CD4-positive, alpha-beta memory T cell (primary cell): ENCODE results near the gene CCNY. TPM values are rescaled to one million over a fixed set of nuclear protein-coding genes. Genes with fewer than 3 reads are reported as not detected.

Experiments used
- CTCF ChIA-PET: fragments of 350-600 bp; sonication (Branson Sonifier 250); formaldehyde crosslinking; loops from one replicate; lab custom pipeline; 2021; ENCODE audit warnings: inconsistent platforms; ENCODE audit not compliant: partially characterized antibody; lab: Charles Lee
- POLR2A ChIA-PET: fragments of 350-600 bp; sonication (Branson Sonifier 250); formaldehyde crosslinking; loops from one replicate; lab custom pipeline; 2021; ENCODE audit not compliant: partially characterized antibody; lab: Charles Lee
- DNase-seq, 5 donors: peaks; one replicate each; pipeline versions ENCODE4 v3.0.0 to v3.0.0-alpha.2; 2020 to 2022; ENCODE audit warnings: mixed read lengths in 1 of 5
- H3K27ac ChIP-seq: one replicate; pipeline ENCODE4 v1.7.0; 2013; ENCODE audit warnings: low read depth, low read length
- H3K27me3 ChIP-seq: 2 replicates; pipeline ENCODE4 v1.7.0; 2013; ENCODE audit warnings: mild to moderate bottlenecking, low read length, moderate library complexity; ENCODE audit not compliant: insufficient read depth
- H3K36me3 ChIP-seq: 2 replicates; pipeline ENCODE4 v1.7.0; 2013; ENCODE audit warnings: mild to moderate bottlenecking, low read length, moderate library complexity; ENCODE audit not compliant: insufficient read depth
- H3K4me1 ChIP-seq: 2 replicates; pipeline ENCODE4 v1.7.0; 2013; ENCODE audit warnings: mild to moderate bottlenecking, low read length, moderate library complexity; ENCODE audit not compliant: insufficient read depth
- H3K4me3 ChIP-seq, 2 donors: one replicate each; pipeline ENCODE4 v1.7.0; 2013; ENCODE audit warnings: low read length in 2 of 2, mild to moderate bottlenecking in 1 of 2
- H3K9me3 ChIP-seq, 2 donors: one replicate each; pipeline ENCODE4 v1.7.0; 2013; ENCODE audit warnings: low read length in 2 of 2, control low read depth in 1 of 2; ENCODE audit not compliant: control insufficient read depth in 1 of 2
- H3K27ac Mint-ChIP-seq, 7 donors: one replicate each; pipeline ENCODE4 v1.8.0; 2020 to 2021; ENCODE audit warnings: mixed read lengths in 7 of 7, mild to moderate bottlenecking in 6 of 7, inconsistent platforms in 3 of 7, moderate library complexity in 3 of 7
- H3K27me3 Mint-ChIP-seq, 2 donors: one replicate each; pipeline ENCODE4 v1.8.0; 2020 to 2021; ENCODE audit warnings: mixed read lengths in 2 of 2
- H3K36me3 Mint-ChIP-seq, 2 donors: one replicate each; pipeline ENCODE4 v1.8.0; 2020 to 2021; ENCODE audit warnings: mixed read lengths in 2 of 2, inconsistent platforms in 1 of 2, mild to moderate bottlenecking in 1 of 2
- H3K4me1 Mint-ChIP-seq, 4 donors: one replicate each; pipeline ENCODE4 v1.8.0; 2020 to 2021; ENCODE audit warnings: mixed read lengths in 4 of 4, mild to moderate bottlenecking in 1 of 4
- H3K4me3 Mint-ChIP-seq, 8 donors: one replicate each; pipeline ENCODE4 v1.8.0; 2020 to 2021; ENCODE audit warnings: mixed read lengths in 8 of 8, mild to moderate bottlenecking in 7 of 8, moderate library complexity in 6 of 8, inconsistent platforms in 3 of 8
- H3K9me3 Mint-ChIP-seq, 8 donors: one replicate each; pipeline ENCODE4 v1.8.0; 2020 to 2021; ENCODE audit warnings: mixed read lengths in 8 of 8, mild to moderate bottlenecking in 5 of 8, inconsistent platforms in 3 of 8, moderate library complexity in 1 of 8
- intact Hi-C: fragments of 100-400 bp; cut with micrococcal nuclease; formaldehyde crosslinking; loops from one replicate; pipeline ENCODE4 v1.15.1; 2023
- polyA plus RNA-seq, 2 donors: library from polyadenylated mRNA; unstranded; fragments of 300-500 nt; fragmentation: Illumina TruSeq; gene quantifications; one replicate each; pipeline ENCODE4 v1.2.3, GENCODE V29; 2021
- total RNA-seq, 2 experiments: library from RNA; stranded (reverse); gene quantifications; one replicate each; pipeline ENCODE4 v1.2.3, GENCODE V29; 2021

Gene CCNY
- total and polyA plus RNA-seq, 4 experiments from 2014 or later, result 5.6 to 66.7 (median 41.5) TPM

- no peak for DNase-seq
- ChIA-PET POLR2A (interaction anchor here (2.0 kb wide), 1 partner anchor 11 kb away, joined by 8 read pairs; no protein-coding TSS in a partner anchor), CTCF (interaction anchor here (1.2 to 1.8 kb wide), 5 partner anchors 10 to 130 kb away, joined by 3 to 5 read pairs (median 3); no protein-coding TSS in a partner anchor)
- Histone ChIP-seq H3K4me3 (no peak overlapping the region), H3K27me3 (no peaks in the 10 kb centered on the region), H3K4me1 (peaks cover 96% of the 10 kb centered on the region), H3K9me3 (no peaks in the 10 kb centered on the region), H3K27ac (no peak overlapping the region), H3K36me3 (no peaks in the 10 kb centered on the region)
- intact Hi-C loops, result no loop called here
- peak overlapping the region; percentile 17 to 93 (median 77) for H3K27ac Mint-ChIP-seq
- H3K36me3 Mint-ChIP-seq, result peaks cover 0 to 7% of the 10 kb centered on the region in 2 donors
- H3K4me3 Mint-ChIP-seq, result peak overlapping the region in 7 of 8 donors; percentile 55 to 84 (median 74)
- no peaks in the 10 kb centered on the region for H3K27me3 Mint-ChIP-seq
- H3K9me3 Mint-ChIP-seq, result no peaks in the 10 kb centered on the region
- peaks cover 33 to 79% (median 45%) of the 10 kb centered on the region in 4 donors for H3K4me1 Mint-ChIP-seq
These were observed 122.5 kb downstream of the CCNY start for GRCh38 chr10:35458500-35459448.

DNA sequence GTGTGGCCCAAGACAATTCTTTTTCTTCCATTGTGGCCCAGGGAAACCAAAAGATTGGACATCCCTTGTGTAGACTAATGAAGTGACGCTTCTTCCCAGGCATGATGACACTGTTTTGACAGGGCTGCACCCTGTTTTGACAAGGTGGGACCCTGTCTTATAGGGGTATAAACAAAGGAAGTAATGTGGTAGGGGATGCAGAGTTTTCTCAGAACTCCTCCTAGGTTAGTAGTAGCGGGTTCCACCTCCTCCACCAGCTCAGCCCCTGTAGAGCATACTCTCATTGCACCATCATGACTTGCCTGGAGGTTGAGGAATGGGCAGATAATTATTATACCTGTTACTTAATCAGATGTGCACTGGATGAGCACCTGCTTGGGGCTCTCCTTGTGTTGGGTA is 123.1 kb downstream of the CCNY start:
- Mint-ChIP-seq H3K9me3 (no peaks in the 10 kb centered on the region), H3K4me1 (peaks cover 27 to 76% (median 40%) of the 10 kb centered on the region in 4 donors), H3K36me3 (peaks cover 0 to 7% of the 10 kb centered on the region in 2 donors), H3K4me3 (peak overlapping the region in 7 of 8 donors; percentile 55 to 84 (median 74)), H3K27me3 (no peaks in the 10 kb centered on the region), H3K27ac (peak overlapping the region; percentile 3 to 93 (median 73))
- peaks cover 96% of the 10 kb centered on the region for H3K4me1 ChIP-seq
- H3K27ac ChIP-seq, result no peak overlapping the region
- CTCF ChIA-PET, result interaction anchor here (1.2 to 1.8 kb wide), 4 partner anchors 42 to 131 kb away, joined by 3 to 5 read pairs (median 3); no protein-coding TSS in a partner anchor
- intact Hi-C loops, result no loop called here
- no peak overlapping the region for H3K4me3 ChIP-seq
- H3K9me3 ChIP-seq, result no peaks in the 10 kb centered on the region
- no peaks in the 10 kb centered on the region for H3K36me3 ChIP-seq
- no peaks in the 10 kb centered on the region for H3K27me3 ChIP-seq
- POLR2A ChIA-PET, result interaction anchor here (2.0 kb wide), 1 partner anchor 11 kb away, joined by 8 read pairs; no protein-coding TSS in a partner anchor
- no peak for DNase-seq

DNA sequence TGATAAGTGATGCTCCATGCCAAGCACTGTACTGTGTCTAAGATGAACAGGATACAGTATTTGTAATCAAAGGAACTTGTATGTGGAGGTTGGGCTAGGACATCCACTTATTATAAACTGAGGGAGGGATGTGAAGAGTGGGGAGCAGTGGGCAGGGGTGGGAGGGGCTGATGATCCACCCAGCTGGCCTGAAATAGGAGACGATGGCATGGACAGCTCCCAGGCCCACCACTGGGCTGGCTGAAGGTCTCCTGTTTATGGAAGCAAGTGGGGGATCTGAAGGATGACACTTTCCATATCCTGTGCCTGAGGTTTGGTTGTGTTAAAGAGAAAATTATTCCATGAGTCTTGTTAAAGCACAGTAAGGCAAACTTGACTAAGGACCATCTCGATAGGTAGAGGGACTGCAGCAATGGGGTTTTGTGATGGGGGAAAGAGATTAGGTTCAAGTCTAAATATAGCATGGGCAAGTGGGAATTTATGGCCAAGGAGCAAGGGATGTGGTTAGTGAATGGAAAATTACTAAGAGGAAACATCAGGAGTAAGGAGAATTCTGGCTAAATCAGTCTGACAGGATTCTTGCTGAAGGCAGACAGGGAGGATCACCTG is 124.6 kb downstream of the CCNY start:
- no peak for DNase-seq
- H3K9me3 ChIP-seq, result no peaks in the 10 kb centered on the region
- no peak overlapping the region for H3K4me3 ChIP-seq
- Mint-ChIP-seq H3K27ac (peak overlapping the region in 5 of 7 donors; percentile 20 to 81 (median 72)), H3K4me1 (peaks cover 13 to 65% (median 30%) of the 10 kb centered on the region in 4 donors), H3K4me3 (peak overlapping the region in 5 of 8 donors; percentile 1 to 59 (median 7)), H3K9me3 (no peaks in the 10 kb centered on the region), H3K27me3 (no peaks in the 10 kb centered on the region), H3K36me3 (peaks cover 0 to 7% of the 10 kb centered on the region in 2 donors)
- POLR2A ChIA-PET, result no interaction called here
- H3K27me3 ChIP-seq, result no peaks in the 10 kb centered on the region
- no peak overlapping the region for H3K27ac ChIP-seq
- intact Hi-C loops, result no loop called here
- CTCF ChIA-PET, result no interaction called here
- peaks cover 93% of the 10 kb centered on the region for H3K4me1 ChIP-seq
- H3K36me3 ChIP-seq, result no peaks in the 10 kb centered on the region

DNA sequence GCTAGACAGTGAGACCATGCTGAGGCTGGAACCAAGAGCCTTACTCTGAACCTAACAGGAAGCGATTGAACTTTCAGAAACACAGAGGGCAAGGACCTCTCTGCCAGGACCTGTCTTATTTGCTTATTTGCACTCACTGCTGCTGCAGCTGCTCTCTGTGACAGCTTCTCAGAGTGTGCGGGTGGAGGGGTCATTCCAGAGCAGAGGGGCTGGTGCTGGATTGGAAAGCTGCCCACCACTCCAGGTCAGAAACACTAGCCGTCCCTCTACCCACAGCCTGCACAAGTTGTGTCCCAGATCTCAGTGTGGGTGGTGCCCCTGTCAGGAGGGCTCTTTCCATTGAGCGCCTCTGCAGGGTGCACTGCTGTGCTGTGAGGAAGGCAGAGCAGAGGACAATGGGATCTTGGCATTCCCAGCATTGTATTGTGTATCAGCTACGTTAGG is 126.2 kb downstream of the CCNY start:
- CTCF ChIA-PET, result interaction anchor here (0.9 to 1.4 kb wide), 2 partner anchors 15 to 267 kb away, joined by 3 to 4 read pairs; no protein-coding TSS in a partner anchor

DNA sequence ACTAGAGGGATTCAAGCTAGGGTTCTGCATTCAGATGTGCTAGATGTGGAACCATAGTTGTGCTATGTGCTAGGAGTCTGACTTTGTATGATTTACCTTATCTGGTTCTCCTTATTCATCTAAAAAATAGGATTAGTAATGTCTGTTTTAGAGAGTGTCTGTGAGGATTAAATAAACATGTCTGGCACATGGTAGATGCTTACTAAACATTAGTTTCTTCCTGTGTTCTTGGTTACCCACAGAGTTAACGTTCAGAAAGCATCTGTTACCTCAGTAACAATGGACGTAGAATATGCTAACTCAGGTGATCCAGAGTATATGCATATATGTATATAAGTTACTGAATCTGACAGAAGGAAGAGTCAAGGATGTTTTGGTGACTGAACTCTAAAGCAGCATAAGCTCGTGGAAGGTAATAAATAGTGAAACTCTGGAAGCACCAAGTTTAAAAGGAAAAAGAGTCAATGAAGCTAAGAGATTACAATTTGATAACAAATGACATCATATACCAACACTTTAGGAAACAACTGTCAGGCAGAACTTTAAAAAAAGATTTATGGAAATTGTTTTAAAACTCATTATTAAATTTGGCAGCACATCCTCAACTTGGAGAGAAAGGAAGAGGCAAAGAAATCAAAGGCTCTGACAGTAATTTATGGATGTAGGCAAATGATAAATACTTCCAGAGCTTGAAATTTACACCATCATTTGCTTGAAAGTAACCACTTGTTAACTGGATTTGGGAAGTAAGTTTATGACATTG is 127.0 kb downstream of the CCNY start:
- Histone ChIP-seq H3K36me3 (no peaks in the 10 kb centered on the region), H3K27me3 (no peaks in the 10 kb centered on the region), H3K4me1 (peaks cover 89% of the 10 kb centered on the region), H3K27ac (no peak overlapping the region), H3K4me3 (no peak overlapping the region), H3K9me3 (no peaks in the 10 kb centered on the region)
- Mint-ChIP-seq H3K9me3 (no peaks in the 10 kb centered on the region), H3K4me1 (peaks cover 11 to 57% (median 28%) of the 10 kb centered on the region in 4 donors), H3K27me3 (no peaks in the 10 kb centered on the region), H3K36me3 (no peaks in the 10 kb centered on the region), H3K27ac (peak overlapping the region in 4 of 7 donors; percentile 32 to 84 (median 56)), H3K4me3 (peak overlapping the region in 6 of 8 donors; percentile 9 to 67 (median 40))
- POLR2A ChIA-PET, result interaction anchor here (1.0 kb wide), 1 partner anchor 21 kb away, joined by 4 read pairs; no protein-coding TSS in a partner anchor
- CTCF ChIA-PET, result interaction anchor here (1.4 kb wide), 1 partner anchor 268 kb away, joined by 4 read pairs; no protein-coding TSS in a partner anchor
- peak in 1 of 5 donors; percentile 13 for DNase-seq
- intact Hi-C loops, result no loop called here

More for the DNA sequence above, 126.2 kb downstream of the CCNY start:
- H3K4me1 ChIP-seq, result peaks cover 91% of the 10 kb centered on the region
- H3K27ac Mint-ChIP-seq, result peak overlapping the region in 3 of 7 donors; percentile 48 to 84 (median 60)
- no peaks in the 10 kb centered on the region for H3K9me3 Mint-ChIP-seq
- peaks cover 4 to 57% (median 23%) of the 10 kb centered on the region in 4 donors for H3K4me1 Mint-ChIP-seq
- intact Hi-C loops, result no loop called here
- H3K36me3 Mint-ChIP-seq, result no peaks in the 10 kb centered on the region
- H3K4me3 ChIP-seq, result no peak overlapping the region
- POLR2A ChIA-PET, result no interaction called here
- H3K27me3 Mint-ChIP-seq, result no peaks in the 10 kb centered on the region
- H3K27ac ChIP-seq, result no peak overlapping the region
- no peak for DNase-seq
- H3K36me3 ChIP-seq, result no peaks in the 10 kb centered on the region
- no peaks in the 10 kb centered on the region for H3K9me3 ChIP-seq
- H3K27me3 ChIP-seq, result no peaks in the 10 kb centered on the region
- H3K4me3 Mint-ChIP-seq, result peak overlapping the region in 6 of 8 donors; percentile 9 to 67 (median 40)

- H3K27ac Mint-ChIP-seq, result peak overlapping the region in 1 of 7 donors; percentile 32
- H3K4me3 Mint-ChIP-seq, result no peak overlapping the region
- no peak overlapping the region for H3K4me3 ChIP-seq
- intact Hi-C loops, result no loop called here
- no peak overlapping the region for H3K27ac ChIP-seq
- H3K36me3 Mint-ChIP-seq, result no peaks in the 10 kb centered on the region
- CTCF ChIA-PET, result no interaction called here
- POLR2A ChIA-PET, result interaction anchor here (1.0 kb wide), 1 partner anchor 20 kb away, joined by 4 read pairs; no protein-coding TSS in a partner anchor
- no peaks in the 10 kb centered on the region for H3K27me3 Mint-ChIP-seq
- peaks cover 87% of the 10 kb centered on the region for H3K4me1 ChIP-seq
- no peaks in the 10 kb centered on the region for H3K9me3 Mint-ChIP-seq
- peaks cover 17 to 55% (median 30%) of the 10 kb centered on the region in 4 donors for H3K4me1 Mint-ChIP-seq
- no peaks in the 10 kb centered on the region for H3K36me3 ChIP-seq
- H3K27me3 ChIP-seq, result no peaks in the 10 kb centered on the region
- H3K9me3 ChIP-seq, result no peaks in the 10 kb centered on the region
- DNase-seq, result no peak
These were observed 127.6 kb downstream of the CCNY start for GRCh38 chr10:35463878-35464277.
